GM18499 (cell line): ENCODE measurements around the gene MATK.

ENCODE experiments used
- ATAC-seq: cut with Tn5 transposase; IDR thresholded peaks from one replicate; pipeline ENCODE4 v1.9.1; 2021; ENCODE audit warnings: moderate number of reproducible peaks; ENCODE audit not compliant: insufficient read depth, unreplicated experiment

Gene MATK

GRCh38 chr19:3785938-3786824, at the start of gene MATK:
Gene MATK (minus strand): TSS chr19:3786381. CDS start chr19:3785135, 1,246 bp downstream.
- ATAC-seq, result no peak

- no peak for ATAC-seq
These were observed 48.9 kb upstream of the MATK start for GRCh38 chr19:3835055-3835435.

- no peak for ATAC-seq
These were observed 48.3 kb upstream of the MATK start for GRCh38 chr19:3834349-3835054.

- ATAC-seq, result no peak
These were observed 47.6 kb upstream of the MATK start for GRCh38 chr19:3833578-3834348.

GRCh38 chr19:3832001-3832400, 45.8 kb upstream of the MATK start:
- ATAC-seq, result no peak

GRCh38 chr19:3831601-3832000, 45.4 kb upstream of the MATK start:
- no peak for ATAC-seq

GRCh38 chr19:3830621-3831589, 44.7 kb upstream of the MATK start:
- no peak for ATAC-seq

GRCh38 chr19:3827306-3827705, 41.1 kb upstream of the MATK start:
- ATAC-seq, result no peak

- no peak for ATAC-seq
These were observed 40.0 kb upstream of the MATK start for GRCh38 chr19:3826163-3826562.

GRCh38 chr19:3825286-3825956, 39.2 kb upstream of the MATK start:
- ATAC-seq, result no peak

- no peak for ATAC-seq
These were observed 37.2 kb upstream of the MATK start for GRCh38 chr19:3823350-3823713.

- ATAC-seq, result no peak
These were observed 36.6 kb upstream of the MATK start for GRCh38 chr19:3822683-3823349.

GRCh38 chr19:3821857-3822364, 35.7 kb upstream of the MATK start:
- no peak for ATAC-seq

- ATAC-seq, result no peak
These were observed 35.0 kb upstream of the MATK start for GRCh38 chr19:3821156-3821555.

- ATAC-seq, result no peak
These were observed 33.8 kb upstream of the MATK start for GRCh38 chr19:3819989-3820388.

GRCh38 chr19:3818918-3819317, 32.7 kb upstream of the MATK start:
- ATAC-seq, result no peak

- no peak for ATAC-seq
These were observed 32.3 kb upstream of the MATK start for GRCh38 chr19:3818466-3818865.

GRCh38 chr19:3817761-3818160, 31.6 kb upstream of the MATK start:
- ATAC-seq, result no peak
